ENCODE measurements around the gene PLEKHG3.

PLEKHG3 gene

GRCh38 chr14:64761441-64762043, 57.3 kb downstream of the PLEKHG3 start:
- DNase-seq (ENCODE audit: insufficient read length, low spot score) (peak; percentile 61), FAIRE-seq (no peak)

GRCh38 chr14:64762044-64763034, 58.1 kb downstream of the PLEKHG3 start:
- DNase-seq (ENCODE audit: insufficient read length, low spot score) (peak; percentile 99), FAIRE-seq (no peak)

- no peak for DNase-seq (ENCODE audit: insufficient read length, low spot score)
- FAIRE-seq: no peak
Measured at GRCh38 chr14:64763085-64763782, 59.0 kb downstream of the PLEKHG3 start.

- FAIRE-seq: no peak
- DNase-seq (ENCODE audit: insufficient read length, low spot score): peak; percentile 68
Measured at GRCh38 chr14:64763801-64764621, 59.8 kb downstream of the PLEKHG3 start.

DNA sequence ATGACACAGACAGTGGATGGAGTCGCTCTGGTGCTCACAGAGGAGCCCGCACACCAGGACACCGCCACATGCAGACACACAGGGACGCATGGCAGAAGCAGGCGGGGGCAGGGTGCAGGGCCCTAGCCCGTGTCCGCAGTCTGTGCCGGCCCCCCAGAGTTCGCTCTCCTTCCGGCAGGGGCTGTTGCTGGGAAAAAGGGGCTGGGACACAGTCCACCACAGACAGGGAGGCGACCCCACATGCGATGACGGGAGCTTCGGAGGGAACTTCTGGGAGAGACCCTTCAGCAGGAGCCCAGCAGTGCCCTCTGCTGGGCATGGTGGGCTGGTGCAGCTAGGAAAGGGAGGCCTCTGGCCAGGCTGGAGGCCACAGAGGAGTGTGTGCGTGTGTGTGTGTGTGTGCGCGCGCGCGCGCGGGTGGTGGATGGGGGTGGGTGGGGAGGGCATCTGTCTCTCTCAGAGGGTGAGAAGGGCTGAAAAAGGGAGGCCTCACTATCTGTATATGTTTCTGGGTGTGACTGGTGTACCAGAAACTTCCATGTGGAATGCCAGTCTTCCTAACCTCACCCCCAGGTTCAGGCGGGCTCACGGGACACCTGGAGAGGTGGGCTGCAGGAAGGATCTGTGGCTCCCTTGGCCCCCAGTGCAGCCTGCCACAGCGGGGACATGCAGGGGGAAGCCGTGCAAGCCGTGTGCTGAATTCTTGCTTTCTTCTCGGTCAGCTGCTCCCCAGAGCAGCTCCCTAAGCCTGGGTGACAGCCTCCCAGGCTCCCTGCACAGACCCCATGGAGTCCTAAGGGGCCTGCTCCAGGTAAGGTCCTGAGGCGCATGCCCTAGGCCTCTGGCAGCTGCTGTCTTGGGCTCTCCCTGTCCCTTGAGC, 60.7 kb downstream of the PLEKHG3 start:
- no peak for FAIRE-seq
- DNase-seq (ENCODE audit: insufficient read length, low spot score): peak; percentile 99

- DNase-seq (ENCODE audit: insufficient read length, low spot score) (no peak), FAIRE-seq (peak; percentile 100)
Measured at GRCh38 chr14:64765740-64766302, 61.6 kb downstream of the PLEKHG3 start.

- DNase-seq (ENCODE audit: insufficient read length, low spot score) (no peak), FAIRE-seq (no peak)
Measured at GRCh38 chr14:64766430-64767151, 62.4 kb downstream of the PLEKHG3 start.

DNA sequence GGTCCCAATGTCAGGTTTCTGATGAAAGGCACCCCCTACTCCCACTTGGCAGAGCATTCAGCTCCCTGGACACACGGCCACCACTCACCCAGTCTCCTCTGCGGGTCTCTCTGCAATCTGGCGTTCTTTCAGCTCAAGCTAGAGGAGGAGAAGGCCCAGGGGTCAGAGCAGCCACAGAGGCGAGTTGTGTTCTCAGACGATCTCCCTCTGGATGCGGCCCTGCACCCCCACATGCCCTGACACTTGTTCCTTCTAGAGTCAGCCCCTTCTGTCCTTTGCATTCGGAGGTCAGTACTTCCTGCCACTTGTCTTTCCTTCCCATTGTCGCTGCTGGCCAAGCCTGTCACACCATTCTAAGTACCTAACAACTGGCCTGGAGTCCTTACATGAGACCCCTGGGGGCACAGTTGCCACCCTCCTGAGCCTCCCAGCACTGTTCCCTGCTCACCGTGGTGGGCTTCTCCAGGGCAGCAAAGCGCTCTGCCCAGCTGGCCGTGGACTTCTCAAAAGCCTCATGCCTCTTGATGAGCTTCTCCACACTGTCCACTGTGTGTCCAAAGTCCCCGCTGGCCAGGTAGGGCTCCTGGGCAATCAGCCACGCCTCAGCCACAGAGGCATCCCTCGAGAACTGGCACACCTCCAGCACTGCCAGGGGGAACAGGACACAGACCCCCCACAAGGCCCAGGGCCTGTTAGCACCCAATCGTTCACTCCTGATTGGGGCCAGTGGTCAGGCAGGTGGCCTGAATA, 63.2 kb downstream of the PLEKHG3 start:
- FAIRE-seq (peak; percentile 91), DNase-seq (ENCODE audit: insufficient read length, low spot score) (no peak)

- peak; percentile 69 for FAIRE-seq
- DNase-seq (ENCODE audit: insufficient read length, low spot score): no peak
Measured at GRCh38 chr14:64768401-64769095, 64.3 kb downstream of the PLEKHG3 start.

GRCh38 chr14:64769096-64770020, 65.1 kb downstream of the PLEKHG3 start:
- DNase-seq (ENCODE audit: insufficient read length, low spot score): no peak

GRCh38 chr14:64770751-64771150, 66.5 kb downstream of the PLEKHG3 start:
- FAIRE-seq (no peak), DNase-seq (ENCODE audit: insufficient read length, low spot score) (no peak)

More at GRCh38 chr14:64769096-64770020, 65.1 kb downstream of the PLEKHG3 start:
- peak; percentile 83 for FAIRE-seq

- DNase-seq (ENCODE audit: insufficient read length, low spot score) (no peak), FAIRE-seq (peak; percentile 98)
Measured at GRCh38 chr14:64771161-64771560, 66.9 kb downstream of the PLEKHG3 start.

GRCh38 chr14:64772397-64772950, 68.2 kb downstream of the PLEKHG3 start:
- FAIRE-seq (no peak), DNase-seq (ENCODE audit: insufficient read length, low spot score) (no peak)

- FAIRE-seq: peak; percentile 95
Measured at GRCh38 chr14:64773046-64773445, 68.8 kb downstream of the PLEKHG3 start.

DNA sequence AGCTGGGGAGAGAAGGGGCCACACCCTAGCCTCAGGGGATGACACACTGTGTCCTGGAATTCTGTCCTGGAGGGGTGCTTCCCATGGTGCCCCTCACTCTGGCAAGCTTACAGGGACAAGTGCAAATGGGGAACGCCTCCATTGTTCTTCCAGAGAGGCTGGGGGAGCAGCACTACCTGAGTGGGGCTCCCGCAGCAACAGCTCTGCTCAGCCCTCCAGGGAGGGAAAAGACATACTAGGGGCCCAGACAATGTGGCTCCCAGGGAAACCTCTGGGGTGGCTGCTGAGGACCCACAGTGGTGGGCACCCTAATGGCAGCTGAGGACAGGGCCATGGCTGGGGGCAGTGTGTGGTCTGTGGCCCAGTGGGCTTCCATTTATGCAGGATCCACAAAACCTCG, 69.4 kb downstream of the PLEKHG3 start:
- no peak for FAIRE-seq
- DNase-seq (ENCODE audit: insufficient read length, low spot score): no peak

More at GRCh38 chr14:64773046-64773445, 68.8 kb downstream of the PLEKHG3 start:
- no peak for DNase-seq (ENCODE audit: insufficient read length, low spot score)

DNA sequence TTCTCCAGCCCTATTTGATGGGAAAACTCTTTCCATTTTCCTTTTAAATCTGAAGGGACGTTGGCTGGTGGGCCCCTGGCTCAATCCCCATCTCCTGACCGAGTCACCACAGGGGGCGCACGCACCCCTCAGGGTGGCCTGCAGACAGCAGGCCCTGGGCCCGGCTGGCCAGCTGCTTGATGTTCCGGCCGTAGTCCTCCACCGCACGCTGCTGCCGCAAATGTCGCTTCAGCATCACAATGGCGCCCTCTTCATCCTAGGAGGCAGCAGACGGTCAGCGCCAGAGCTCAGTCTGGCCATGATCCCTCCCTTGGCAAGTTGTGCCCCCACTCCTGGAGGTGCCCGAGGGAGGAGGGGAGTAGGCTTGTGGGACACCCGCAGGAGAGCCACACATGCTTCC, 70.0 kb downstream of the PLEKHG3 start:
- DNase-seq (ENCODE audit: insufficient read length, low spot score): no peak
- FAIRE-seq: no peak
